Transverse colon (tissue), 3 donors: ENCODE measurements around the gene CHCHD4.

Source experiments
- CTCF ChIP-seq, 5 experiments: fragments of 200-600 bp in 3 of 5; fragments of 450-650 bp in 2 of 5; sonication (generic) in 3 of 5; IDR thresholded peaks; 1 replicate in 2 of 5; 2 replicates in 3 of 5; pipeline ENCODE4 v1.5.1; 2016 to 2017; ENCODE audit warnings: antibody characterized with exemption in 5 of 5, inconsistent platforms in 3 of 5, mild to moderate bottlenecking in 2 of 5, moderate library complexity in 1 of 5
- EP300 ChIP-seq: sonication (generic); formaldehyde crosslinking; IDR thresholded peaks from one replicate; pipeline ENCODE4 v1.6.1; 2017; ENCODE audit warnings: antibody characterized with exemption, low read depth
- POLR2A ChIP-seq: fragments of 450-650 bp; IDR thresholded peaks from one replicate; pipeline ENCODE4 v1.6.1; 2016; ENCODE audit warnings: antibody characterized with exemption, mild to moderate bottlenecking, moderate library complexity

GRCh38 chr3:14134291-14134690 is 9.6 kb upstream of the CHCHD4 start:
- TF ChIP-seq POLR2A (no peak), EP300 (no peak), CTCF (IDR thresholded peaks at IDR 0.05) (no peak)
